ENCODE data around the gene TUNAR. TPM values are rescaled to one million over a fixed set of nuclear protein-coding genes. Genes with fewer than 3 reads are reported as not detected.

The TUNAR gene
- total and polyA plus RNA-seq, 12 donors = not detected

- Histone ChIP-seq H3K36me3 (no peaks in the 10 kb centered on the region), H3K27ac (no peak overlapping the region), H3K4me1 (no peaks in the 10 kb centered on the region), H3K9me3 (peaks cover 0 to 16% (median 0%) of the 10 kb centered on the region in 11 donors), H3K27me3 (peaks cover 0 to 6% (median 0%) of the 10 kb centered on the region in 7 donors), H3K4me3 (no peak overlapping the region)
- 65 to 76% methylated on average over 4 of the region's 4 CpGs for WGBS, 2 donors
- no peak for TF ChIP-seq CTCF (IDR thresholded peaks at IDR 0.05)
- intact Hi-C loops (cut with DNase I) = no loop called here
- DNase-seq (no peak), ATAC-seq (no peak)
Observed at GRCh38 chr14:95939335-95939734, 62.7 kb downstream of the TUNAR start.

- 16 to 27% methylated on average over 2 of the region's 2 CpGs for WGBS, 2 donors
Observed at GRCh38 chr14:95941897-95942296, 65.3 kb downstream of the TUNAR start.

GRCh38 chr14:95943699-95944098 is 67.1 kb downstream of the TUNAR start:
- WGBS, 2 donors = 24% methylated on average over 4 of the region's 4 CpGs
- intact Hi-C loops (cut with DNase I) = loop anchor here in 1 of 10 donors (5.0 kb wide), 1 partner anchor 1279 kb away; no protein-coding TSS in a partner anchor
- DNase-seq (no peak), ATAC-seq (no peak)
- H3K4me3 ChIP-seq = no peak overlapping the region
- no peak for TF ChIP-seq CTCF (IDR thresholded peaks at IDR 0.05)
- no peaks in the 10 kb centered on the region for H3K4me1 ChIP-seq
- no peaks in the 10 kb centered on the region for H3K36me3 ChIP-seq
- peaks cover 0 to 12% (median 0%) of the 10 kb centered on the region in 11 donors for H3K9me3 ChIP-seq
- H3K27ac ChIP-seq = no peak overlapping the region
- peaks cover 0 to 23% (median 10%) of the 10 kb centered on the region in 7 donors for H3K27me3 ChIP-seq

More at GRCh38 chr14:95941897-95942296, 65.3 kb downstream of the TUNAR start:
- peaks cover 0 to 13% (median 5%) of the 10 kb centered on the region in 7 donors for H3K27me3 ChIP-seq
- no peak overlapping the region for H3K4me3 ChIP-seq
- no peak for TF ChIP-seq CTCF (IDR thresholded peaks at IDR 0.05)
- H3K4me1 ChIP-seq = no peaks in the 10 kb centered on the region
- H3K27ac ChIP-seq = no peak overlapping the region
- H3K9me3 ChIP-seq = peaks cover 0 to 16% (median 0%) of the 10 kb centered on the region in 11 donors
- no peak for DNase-seq
- intact Hi-C loops (cut with DNase I) = loop anchor here in 1 of 10 donors (5.0 kb wide), 1 partner anchor 1280 kb away; no protein-coding TSS in a partner anchor
- no peaks in the 10 kb centered on the region for H3K36me3 ChIP-seq
- ATAC-seq = no peak

- 53 to 69% methylated on average over 5 to 6 of the region's 6 CpGs for WGBS, 2 donors
- ATAC-seq (no peak), DNase-seq (no peak)
- intact Hi-C loops (cut with DNase I) = loop anchor here in 1 of 10 donors (5.0 kb wide), 1 partner anchor 1278 kb away; no protein-coding TSS in a partner anchor
- TF ChIP-seq CTCF (IDR thresholded peaks at IDR 0.05) = no peak
- H3K27ac ChIP-seq = no peak overlapping the region
- H3K36me3 ChIP-seq = no peaks in the 10 kb centered on the region
- H3K9me3 ChIP-seq = peaks cover 0 to 10% (median 0%) of the 10 kb centered on the region in 11 donors
- peaks cover 0 to 31% (median 11%) of the 10 kb centered on the region in 7 donors for H3K27me3 ChIP-seq
- no peak overlapping the region for H3K4me3 ChIP-seq
- H3K4me1 ChIP-seq = no peaks in the 10 kb centered on the region
Observed at GRCh38 chr14:95944462-95944861, 67.8 kb downstream of the TUNAR start.

All from heart right ventricle (tissue), 16 donors.